ENCODE results near the gene NT5C1A.

NT5C1A gene

DNA sequence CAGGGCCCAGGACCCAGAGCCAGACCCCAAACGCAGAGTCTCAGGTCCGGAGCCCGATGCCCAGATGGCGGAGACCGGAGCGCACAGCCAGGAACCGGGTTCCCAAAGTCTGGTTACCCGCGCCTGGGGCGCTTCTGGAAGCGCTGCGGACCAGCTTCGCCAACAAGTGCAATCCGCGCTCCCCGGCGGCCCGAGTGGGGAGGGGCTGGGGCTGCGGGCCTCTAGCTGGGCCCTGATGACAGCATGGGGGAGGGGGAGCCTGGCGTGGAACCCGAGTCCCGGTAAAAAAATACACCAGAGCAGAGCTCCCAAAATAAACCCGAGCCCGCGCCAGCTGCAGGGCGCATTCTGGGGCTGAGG lies 494 bp downstream of the NT5C1A start:
- TF ChIP-seq ZNF8 (CRISPR knock-in tag; IDR thresholded peaks at IDR 0.05) = no peak
- TF ChIP-seq PATZ1 (CRISPR knock-in tag; IDR thresholded peaks at IDR 0.05; ENCODE audit: borderline replicate concordance) = no peak
- no peak for TF ChIP-seq RARB (CRISPR knock-in tag; IDR thresholded peaks at IDR 0.05)
- ATAC-seq = peak; percentile 20

DNA sequence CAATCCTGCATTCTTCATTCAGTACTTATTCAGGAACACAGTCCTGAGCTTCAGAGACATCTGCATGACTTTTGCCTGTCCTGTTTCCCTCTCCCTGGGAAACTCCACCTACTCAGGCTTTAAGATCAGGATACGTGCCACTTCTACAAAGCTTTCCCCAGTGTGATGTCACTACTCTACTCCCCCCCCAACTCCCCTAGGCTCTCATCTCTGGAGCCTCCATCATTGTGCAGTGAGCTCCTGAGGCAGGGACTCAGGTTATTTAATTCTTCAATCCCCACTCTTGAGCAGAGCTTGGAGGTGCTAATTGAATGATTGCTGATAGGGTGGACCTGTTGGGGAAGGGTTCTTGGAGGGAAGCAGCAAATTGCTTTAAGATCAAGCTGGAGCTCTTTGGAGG lies 1.2 kb downstream of the NT5C1A start:
- no peak for ATAC-seq
- TF ChIP-seq ISL1 (CRISPR knock-in tag; IDR thresholded peaks at IDR 0.05) (no peak), PATZ1 (CRISPR knock-in tag; IDR thresholded peaks at IDR 0.05; ENCODE audit: borderline replicate concordance) (no peak), ESRRG (CRISPR knock-in tag; IDR thresholded peaks at IDR 0.05) (no peak), ARNTL (CRISPR knock-in tag; IDR thresholded peaks at IDR 0.05; ENCODE audit: borderline replicate concordance, low read depth) (no peak), BACH2 (CRISPR knock-in tag; IDR thresholded peaks at IDR 0.05; ENCODE audit: borderline replicate concordance) (no peak)

DNA sequence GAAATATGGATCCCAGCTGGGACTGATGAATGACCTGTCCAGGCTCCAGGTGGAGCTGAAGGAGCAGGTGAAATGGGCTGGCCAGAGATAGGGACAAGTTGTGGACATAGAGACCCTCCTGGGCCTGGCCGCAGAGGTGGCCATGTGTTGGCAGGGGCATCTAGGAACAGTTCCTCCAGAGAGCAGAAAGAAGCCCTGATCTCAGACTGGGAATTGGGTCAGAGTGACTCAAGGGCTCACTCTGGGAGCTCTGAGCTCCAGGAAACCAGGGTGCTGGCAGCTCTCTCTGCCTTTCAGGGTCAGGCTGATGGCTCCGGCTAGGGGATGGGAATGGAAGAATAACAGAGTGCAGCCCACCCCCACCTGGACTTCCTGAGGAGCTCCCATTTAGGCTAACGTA lies 3.0 kb downstream of the NT5C1A start:
- no peak for ATAC-seq
- TF ChIP-seq BACH2 (CRISPR knock-in tag; IDR thresholded peaks at IDR 0.05; ENCODE audit: borderline replicate concordance) = no peak

GRCh38 chr1:39668111-39668510 lies 3.8 kb downstream of the NT5C1A start:
- no peak for ATAC-seq
- TF ChIP-seq PATZ1 (CRISPR knock-in tag; IDR thresholded peaks at IDR 0.05; ENCODE audit: borderline replicate concordance) (no peak), TOX (CRISPR knock-in tag; IDR thresholded peaks at IDR 0.05; ENCODE audit: borderline replicate concordance) (no peak), SNAI2 (CRISPR knock-in tag; IDR thresholded peaks at IDR 0.05) (no peak), GLIS3 (CRISPR knock-in tag; IDR thresholded peaks at IDR 0.05) (no peak), TCF4 (CRISPR knock-in tag; IDR thresholded peaks at IDR 0.05; ENCODE audit: borderline replicate concordance) (no peak), ZNF8 (CRISPR knock-in tag; IDR thresholded peaks at IDR 0.05) (no peak), TSHZ2 (CRISPR knock-in tag; IDR thresholded peaks at IDR 0.05) (no peak), ISL1 (CRISPR knock-in tag; IDR thresholded peaks at IDR 0.05) (no peak), OSR1 (CRISPR knock-in tag; IDR thresholded peaks at IDR 0.05) (no peak), ZC3H10 (CRISPR knock-in tag; IDR thresholded peaks at IDR 0.05) (no peak), CSDC2 (CRISPR knock-in tag; IDR thresholded peaks at IDR 0.05) (no peak), BACH2 (CRISPR knock-in tag; IDR thresholded peaks at IDR 0.05; ENCODE audit: borderline replicate concordance) (no peak), POU6F1 (CRISPR knock-in tag; IDR thresholded peaks at IDR 0.05; ENCODE audit: borderline replicate concordance, low read depth) (no peak), ZFP30 (CRISPR knock-in tag; IDR thresholded peaks at IDR 0.05) (no peak)
- TF ChIP-seq, protein P1, sequence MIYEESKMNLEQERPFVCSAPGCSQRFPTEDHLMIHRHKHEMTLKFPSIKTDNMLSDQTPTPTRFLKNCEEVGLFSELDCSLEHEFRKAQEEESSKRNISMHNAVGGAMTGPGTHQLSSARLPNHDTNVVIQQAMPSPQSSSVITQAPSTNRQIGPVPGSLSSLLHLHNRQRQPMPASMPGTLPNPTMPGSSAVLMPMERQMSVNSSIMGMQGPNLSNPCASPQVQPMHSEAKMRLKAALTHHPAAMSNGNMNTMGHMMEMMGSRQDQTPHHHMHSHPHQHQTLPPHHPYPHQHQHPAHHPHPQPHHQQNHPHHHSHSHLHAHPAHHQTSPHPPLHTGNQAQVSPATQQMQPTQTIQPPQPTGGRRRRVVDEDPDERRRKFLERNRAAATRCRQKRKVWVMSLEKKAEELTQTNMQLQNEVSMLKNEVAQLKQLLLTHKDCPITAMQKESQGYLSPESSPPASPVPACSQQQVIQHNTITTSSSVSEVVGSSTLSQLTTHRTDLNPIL (CRISPR knock-in tag; IDR thresholded peaks at IDR 0.05; ENCODE audit: low read depth) = no peak
